Measurements from ENCODE around the gene RPL26.
"Not testable (repeated sequence)": the region's sequence is repeated elsewhere in the genome, so short reads cannot be mapped to it uniquely, and the experiment has no call there.

DNA sequence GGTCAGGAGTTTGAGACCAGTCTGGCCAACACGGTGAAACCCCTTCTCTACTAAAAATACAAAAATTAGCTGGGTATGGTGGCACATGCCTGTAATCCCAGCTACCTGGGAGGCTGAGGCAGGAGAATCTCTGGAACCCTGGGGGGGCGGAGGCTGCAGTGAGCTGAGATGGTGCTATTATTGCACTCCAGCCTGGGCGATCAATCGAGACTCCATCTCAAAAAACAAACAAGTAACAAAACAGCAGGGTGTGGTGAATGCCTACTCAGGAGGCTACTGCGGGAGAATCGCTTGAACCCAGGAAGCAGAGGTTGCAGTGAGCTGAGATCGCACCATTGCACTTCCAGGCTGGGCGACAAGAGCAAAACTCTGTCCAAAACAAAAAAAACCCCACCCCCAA is 4.9 kb downstream of the RPL26 start:
- TF ChIP-seq, protein P1, sequence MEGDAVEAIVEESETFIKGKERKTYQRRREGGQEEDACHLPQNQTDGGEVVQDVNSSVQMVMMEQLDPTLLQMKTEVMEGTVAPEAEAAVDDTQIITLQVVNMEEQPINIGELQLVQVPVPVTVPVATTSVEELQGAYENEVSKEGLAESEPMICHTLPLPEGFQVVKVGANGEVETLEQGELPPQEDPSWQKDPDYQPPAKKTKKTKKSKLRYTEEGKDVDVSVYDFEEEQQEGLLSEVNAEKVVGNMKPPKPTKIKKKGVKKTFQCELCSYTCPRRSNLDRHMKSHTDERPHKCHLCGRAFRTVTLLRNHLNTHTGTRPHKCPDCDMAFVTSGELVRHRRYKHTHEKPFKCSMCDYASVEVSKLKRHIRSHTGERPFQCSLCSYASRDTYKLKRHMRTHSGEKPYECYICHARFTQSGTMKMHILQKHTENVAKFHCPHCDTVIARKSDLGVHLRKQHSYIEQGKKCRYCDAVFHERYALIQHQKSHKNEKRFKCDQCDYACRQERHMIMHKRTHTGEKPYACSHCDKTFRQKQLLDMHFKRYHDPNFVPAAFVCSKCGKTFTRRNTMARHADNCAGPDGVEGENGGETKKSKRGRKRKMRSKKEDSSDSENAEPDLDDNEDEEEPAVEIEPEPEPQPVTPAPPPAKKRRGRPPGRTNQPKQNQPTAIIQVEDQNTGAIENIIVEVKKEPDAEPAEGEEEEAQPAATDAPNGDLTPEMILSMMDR (IDR thresholded peaks at IDR 0.05) = not testable (repeated sequence)
- TF ChIP-seq POLR2A (IDR thresholded peaks at IDR 0.05) = not testable (repeated sequence)

Measured in thyroid gland (tissue), 4 donors.